ENCODE data around the gene CHD9. TPM values are rescaled to one million over a fixed set of nuclear protein-coding genes. Genes with fewer than 3 reads are reported as not detected.

CHD9 gene
- total RNA-seq, 1 donor from 2014 or later, result 67.4 TPM

- POLR2A ChIA-PET, result interaction anchor here (2.8 kb wide), 1 partner anchor 41 kb away, joined by 13 read pairs; no protein-coding TSS in a partner anchor
- no peaks in the 10 kb centered on the region for H3K27me3 Mint-ChIP-seq
- intact Hi-C loops (cut with micrococcal nuclease), result no loop called here
- no peak for DNase-seq
- H3K4me1 Mint-ChIP-seq, result peaks cover 71% of the 10 kb centered on the region
- TF ChIP-seq CTCF (IDR thresholded peaks at IDR 0.05), result no peak
- no peaks in the 10 kb centered on the region for H3K36me3 Mint-ChIP-seq (ENCODE audit: low read depth)
- H3K9me3 Mint-ChIP-seq, result no peaks in the 10 kb centered on the region
- CTCF ChIA-PET, result interaction anchor here (0.7 to 2.6 kb wide), 3 partner anchors 72 to 150 kb away, joined by 3 to 10 read pairs (median 7); no protein-coding TSS in a partner anchor
- H3K27ac Mint-ChIP-seq, result peak overlapping the region; percentile 6
- no peak for ATAC-seq (ENCODE audit: low read depth)
- H3K4me3 Mint-ChIP-seq, result no peak overlapping the region
Observed at GRCh38 chr16:53057658-53058057, 2.9 kb downstream of the CHD9 start.

GRCh38 chr16:53058441-53058840 is 3.6 kb downstream of the CHD9 start:
- no peak for TF ChIP-seq CTCF (IDR thresholded peaks at IDR 0.05)
- Mint-ChIP-seq H3K4me3 (peak overlapping the region; percentile 44), H3K27ac (peak overlapping the region; percentile 82), H3K27me3 (no peaks in the 10 kb centered on the region), H3K4me1 (peaks cover 75% of the 10 kb centered on the region), H3K9me3 (no peaks in the 10 kb centered on the region), H3K36me3 (ENCODE audit: low read depth) (no peaks in the 10 kb centered on the region)
- intact Hi-C loops (cut with micrococcal nuclease), result no loop called here
- DNase-seq, result no peak
- no peak for ATAC-seq (ENCODE audit: low read depth)
- ChIA-PET POLR2A (interaction anchor here (0.5 to 2.8 kb wide), 5 partner anchors 32 to 445 kb away, joined by 3 to 13 read pairs (median 3); no protein-coding TSS in a partner anchor), CTCF (interaction anchor here (0.7 to 2.6 kb wide), 3 partner anchors 40 to 149 kb away, joined by 3 to 10 read pairs (median 7); no protein-coding TSS in a partner anchor)

- POLR2A ChIA-PET, result interaction anchor here (0.5 to 2.8 kb wide), 5 partner anchors 32 to 445 kb away, joined by 3 to 13 read pairs (median 3); no protein-coding TSS in a partner anchor
- peaks cover 79% of the 10 kb centered on the region for H3K4me1 Mint-ChIP-seq
- peak overlapping the region; percentile 82 for H3K27ac Mint-ChIP-seq
- CTCF ChIA-PET, result interaction anchor here (0.7 to 2.2 kb wide), 2 partner anchors 40 to 149 kb away, joined by 3 to 10 read pairs; no protein-coding TSS in a partner anchor
- no peak for TF ChIP-seq CTCF (IDR thresholded peaks at IDR 0.05)
- H3K27me3 Mint-ChIP-seq, result no peaks in the 10 kb centered on the region
- DNase-seq (no peak), ATAC-seq (ENCODE audit: low read depth) (no peak)
- peak overlapping the region; percentile 44 for H3K4me3 Mint-ChIP-seq
- intact Hi-C loops (cut with micrococcal nuclease), result no loop called here
- H3K36me3 Mint-ChIP-seq (ENCODE audit: low read depth), result no peaks in the 10 kb centered on the region
- no peaks in the 10 kb centered on the region for H3K9me3 Mint-ChIP-seq
Observed at GRCh38 chr16:53058882-53059281, 4.1 kb downstream of the CHD9 start.

- POLR2A ChIA-PET, result interaction anchor here (0.9 to 3.4 kb wide), 2 partner anchors 36 to 40 kb away, joined by 3 to 30 read pairs; no protein-coding TSS in a partner anchor
- no peaks in the 10 kb centered on the region for H3K36me3 Mint-ChIP-seq (ENCODE audit: low read depth)
- TF ChIP-seq CTCF (IDR thresholded peaks at IDR 0.05), result no peak
- H3K4me3 Mint-ChIP-seq, result no peak overlapping the region
- ATAC-seq (ENCODE audit: low read depth), result no peak
- peak overlapping the region; percentile 82 for H3K27ac Mint-ChIP-seq
- H3K4me1 Mint-ChIP-seq, result peaks cover 83% of the 10 kb centered on the region
- CTCF ChIA-PET, result interaction anchor here (1.2 to 1.3 kb wide), 2 partner anchors 100 to 149 kb away, joined by 3 to 4 read pairs; no protein-coding TSS in a partner anchor
- DNase-seq, result no peak
- intact Hi-C loops (cut with micrococcal nuclease), result loop anchor here (2.0 kb wide), 1 partner anchor 443 kb away; the partner anchor contains the start of gene AKTIP
- no peaks in the 10 kb centered on the region for H3K27me3 Mint-ChIP-seq
- no peaks in the 10 kb centered on the region for H3K9me3 Mint-ChIP-seq
Observed at GRCh38 chr16:53059672-53060071, 4.9 kb downstream of the CHD9 start.

GRCh38 chr16:53061256-53061655 is 6.5 kb downstream of the CHD9 start:
- POLR2A ChIA-PET, result interaction anchor here (0.6 to 3.4 kb wide), 12 partner anchors 9 to 643 kb away, joined by 3 to 30 read pairs (median 4); partner anchors contain the start of genes FTO and RPGRIP1L

More at GRCh38 chr16:53061256-53061655, 6.5 kb downstream of the CHD9 start:
- peak overlapping the region; percentile 65 for H3K4me3 Mint-ChIP-seq
- DNase-seq (no peak), ATAC-seq (ENCODE audit: low read depth) (no peak)
- CTCF ChIA-PET, result interaction anchor here (0.8 to 2.0 kb wide), 5 partner anchors 37 to 147 kb away, joined by 3 to 7 read pairs (median 5); no protein-coding TSS in a partner anchor
- peak overlapping the region; percentile 82 for H3K27ac Mint-ChIP-seq
- intact Hi-C loops (cut with micrococcal nuclease), result loop anchor here (1.0 to 2.0 kb wide), 4 partner anchors 30 to 442 kb away; partner anchors contain the start of gene AKTIP
- H3K4me1 Mint-ChIP-seq, result peaks cover 90% of the 10 kb centered on the region
- no peaks in the 10 kb centered on the region for H3K9me3 Mint-ChIP-seq
- no peaks in the 10 kb centered on the region for H3K27me3 Mint-ChIP-seq
- no peak for TF ChIP-seq CTCF (IDR thresholded peaks at IDR 0.05)
- peaks cover 3% of the 10 kb centered on the region for H3K36me3 Mint-ChIP-seq (ENCODE audit: low read depth)
